Fibroblast of lung (primary cell): ENCODE measurements around the gene ESM1.

Experiments used
- CTCF ChIP-seq, 2 donors: IDR thresholded peaks in 1 of 2; conservative IDR thresholded peaks in 1 of 2; 1 replicate in 1 of 2; 2 replicates in 1 of 2; pipeline ENCODE4 v1.5.1; 2011 to 2012; ENCODE audit warnings: low read length in 2 of 2, control low read depth in 1 of 2, inconsistent platforms in 1 of 2, low read depth in 1 of 2, mild to moderate bottlenecking in 1 of 2
- EZH2 ChIP-seq: IDR thresholded peaks from 2 replicates; pipeline ENCODE4 v1.5.1; 2012; ENCODE audit warnings: low read length, control low read depth, mild to moderate bottlenecking; ENCODE audit errors: missing control alignments

GRCh38 chr5:55031492-55031891 lies 46.1 kb upstream of the ESM1 start:
- TF ChIP-seq CTCF (conservative IDR thresholded peaks at IDR 0.05 in 1 of 2, IDR thresholded peaks at IDR 0.05 in 1 of 2; ENCODE audit: low read depth in 1 of 2, low read length in 2 of 2): no peak
- no peak for TF ChIP-seq EZH2
